GM18520 (cell line): ENCODE results near the gene NEFH.
"Not testable (repeated sequence)": the region's sequence is repeated elsewhere in the genome, so short reads cannot be mapped to it uniquely, and the experiment has no call there.

Source experiments
- ATAC-seq: cut with Tn5 transposase; IDR thresholded peaks from one replicate; pipeline ENCODE4 v1.9.1; 2021; ENCODE audit not compliant: unreplicated experiment

Gene NEFH

DNA sequence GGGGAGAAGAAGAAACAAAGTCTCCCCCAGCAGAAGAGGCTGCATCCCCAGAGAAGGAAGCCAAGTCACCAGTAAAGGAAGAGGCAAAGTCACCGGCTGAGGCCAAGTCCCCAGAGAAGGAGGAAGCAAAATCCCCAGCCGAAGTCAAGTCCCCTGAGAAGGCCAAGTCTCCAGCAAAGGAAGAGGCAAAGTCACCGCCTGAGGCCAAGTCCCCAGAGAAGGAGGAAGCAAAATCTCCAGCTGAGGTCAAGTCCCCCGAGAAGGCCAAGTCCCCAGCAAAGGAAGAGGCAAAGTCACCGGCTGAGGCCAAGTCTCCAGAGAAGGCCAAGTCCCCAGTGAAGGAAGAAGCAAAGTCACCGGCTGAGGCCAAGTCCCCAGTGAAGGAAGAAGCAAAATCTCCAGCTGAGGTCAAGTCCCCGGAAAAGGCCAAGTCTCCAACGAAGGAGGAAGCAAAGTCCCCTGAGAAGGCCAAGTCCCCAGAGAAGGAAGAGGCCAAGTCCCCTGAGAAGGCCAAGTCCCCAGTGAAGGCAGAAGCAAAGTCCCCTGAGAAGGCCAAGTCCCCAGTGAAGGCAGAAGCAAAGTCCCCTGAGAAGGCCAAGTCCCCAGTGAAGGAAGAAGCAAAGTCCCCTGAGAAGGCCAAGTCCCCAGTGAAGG lies 9.2 kb downstream of the NEFH start:
- not testable (repeated sequence) for ATAC-seq

DNA sequence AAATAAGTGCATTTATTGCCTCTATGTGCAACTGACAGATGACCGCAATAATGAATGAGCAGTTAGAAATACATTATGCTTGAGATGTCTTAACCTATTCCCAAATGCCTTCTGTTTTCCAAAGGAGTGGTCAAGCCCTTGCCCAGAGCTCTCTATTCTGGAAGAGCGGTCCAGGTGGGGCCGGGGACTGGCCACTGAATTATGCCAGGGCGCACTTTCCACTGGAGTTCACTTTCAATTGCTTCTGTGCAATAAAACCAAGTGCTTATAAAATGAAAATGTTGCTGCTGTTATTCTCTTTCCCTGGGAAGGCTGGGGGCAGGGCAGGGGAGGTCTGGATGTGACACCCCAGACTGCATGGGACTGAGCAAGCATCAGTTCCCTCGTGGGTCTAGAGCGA lies 11.0 kb downstream of the NEFH start:
- no peak for ATAC-seq

DNA sequence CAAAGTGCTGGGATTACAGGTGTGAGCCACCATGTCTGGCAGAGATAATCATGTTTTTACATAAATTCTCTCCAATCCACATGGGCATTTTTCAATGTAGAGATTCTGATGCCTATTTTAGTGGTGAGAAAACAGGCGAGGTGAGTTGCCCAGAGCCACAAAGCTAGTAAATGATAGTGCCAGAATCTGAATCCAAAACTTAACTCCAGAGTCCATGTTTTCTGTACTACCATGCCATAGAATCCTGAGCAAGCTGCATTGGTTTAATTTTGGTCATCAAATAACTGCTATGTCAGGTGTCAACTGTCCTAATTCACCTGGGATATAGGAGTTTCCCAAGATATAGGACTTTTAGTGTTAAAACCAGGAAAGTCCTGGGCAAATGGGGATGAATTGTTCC lies 13.6 kb downstream of the NEFH start:
- no peak for ATAC-seq

DNA sequence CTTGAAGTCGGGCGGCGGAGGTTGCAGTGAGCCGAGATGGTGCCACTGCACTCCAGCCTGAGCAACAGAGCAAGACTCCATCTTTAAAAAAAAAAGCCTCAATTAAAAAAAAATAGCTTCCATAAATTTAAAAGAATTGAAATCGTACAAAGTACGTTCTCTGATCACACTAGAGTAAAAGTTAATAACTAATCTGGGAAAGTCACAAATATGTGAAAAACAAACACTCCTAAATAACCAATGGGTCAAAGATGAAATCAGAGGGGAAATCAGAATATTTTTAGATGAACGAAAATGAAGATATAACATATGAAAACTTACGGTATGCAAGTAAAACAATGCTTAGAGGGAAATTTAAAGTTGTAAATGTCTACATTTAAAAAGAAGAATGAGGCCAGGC lies 19.8 kb downstream of the NEFH start:
- no peak for ATAC-seq

DNA sequence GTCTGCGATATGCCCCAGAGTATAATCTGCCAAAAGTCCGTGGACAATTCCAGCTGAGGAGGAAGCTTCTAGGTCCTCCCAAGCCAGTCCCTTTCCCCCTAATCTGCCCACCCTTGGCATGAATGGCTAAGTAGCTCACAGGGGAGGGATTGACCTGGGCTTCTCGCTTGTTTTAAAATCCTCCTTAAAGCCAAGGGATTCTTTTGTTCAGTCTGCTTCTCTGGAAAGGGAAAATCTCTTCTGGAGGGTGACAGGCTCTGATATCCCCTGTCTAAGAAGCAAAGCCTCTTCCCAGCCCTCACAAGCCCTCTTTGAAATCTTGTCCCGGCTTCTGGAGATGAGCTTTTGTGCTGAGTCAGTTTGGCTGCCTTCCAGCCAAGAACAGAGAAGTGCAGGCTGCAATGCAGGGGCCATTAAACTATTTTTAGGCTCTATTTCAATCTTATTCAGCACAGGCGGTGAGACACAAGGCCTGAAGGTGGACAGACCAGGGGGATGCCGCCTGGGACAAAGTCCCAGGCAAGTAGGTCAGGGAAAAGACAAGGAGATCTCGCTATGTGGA lies 23.9 kb downstream of the NEFH start:
- ATAC-seq: no peak

DNA sequence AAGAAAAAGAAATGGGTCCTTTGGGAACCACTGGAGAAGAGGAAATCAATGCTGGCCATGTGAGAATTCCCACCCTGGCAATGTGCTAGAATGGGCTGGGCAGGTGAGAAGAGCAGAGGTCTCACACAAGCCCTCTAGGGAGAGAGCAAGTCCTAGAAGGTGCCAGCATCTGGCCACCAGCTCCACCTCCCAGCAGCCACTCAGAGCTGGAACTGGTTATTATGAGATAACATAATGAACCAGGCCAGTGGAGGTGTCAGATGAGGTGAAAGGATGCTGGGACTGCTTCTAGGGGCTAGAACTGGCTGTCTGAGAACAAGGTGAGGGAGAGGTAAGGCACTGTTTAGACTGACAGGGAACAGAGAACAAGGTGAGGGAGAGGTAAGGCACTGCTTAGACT lies 29.3 kb downstream of the NEFH start:
- no peak for ATAC-seq

DNA sequence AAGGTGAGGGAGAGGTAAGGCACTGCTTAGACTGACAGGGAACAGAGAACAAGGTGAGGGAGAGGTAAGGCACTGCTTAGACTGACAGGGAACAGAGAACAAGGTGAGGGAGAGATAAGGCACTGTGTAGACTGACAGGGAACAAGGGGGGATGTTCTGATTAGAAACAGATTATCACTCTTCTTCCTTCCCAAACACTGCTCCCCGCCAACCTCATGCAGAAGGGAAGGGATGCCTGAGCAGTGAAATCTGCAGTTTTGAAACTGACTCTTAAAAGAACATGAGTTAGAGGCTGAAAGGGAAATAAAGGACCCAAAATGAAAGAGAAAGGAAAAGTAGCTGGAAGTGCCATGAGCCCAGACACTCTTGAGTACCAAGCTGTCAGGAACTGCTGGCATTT lies 29.8 kb downstream of the NEFH start:
- ATAC-seq: no peak

DNA sequence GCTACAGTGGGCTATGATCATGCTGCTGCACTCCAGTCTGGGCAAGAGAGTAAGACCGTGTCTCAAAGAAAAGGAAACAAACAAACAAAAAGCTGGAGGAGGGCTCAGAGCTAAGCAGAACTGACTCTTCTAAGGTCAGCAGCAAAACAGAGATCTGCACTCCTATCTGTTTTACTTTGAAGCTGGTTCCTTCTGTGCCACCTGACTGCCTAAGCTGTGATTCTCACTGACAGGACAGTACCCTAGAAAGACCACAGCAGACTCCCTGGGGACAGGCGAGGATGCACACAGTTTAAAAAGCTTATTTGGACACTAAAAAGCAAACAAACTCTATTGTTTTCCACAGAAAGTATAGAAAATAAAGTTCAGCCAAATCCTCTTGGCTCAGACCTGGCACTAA lies 30.5 kb downstream of the NEFH start:
- no peak for ATAC-seq

DNA sequence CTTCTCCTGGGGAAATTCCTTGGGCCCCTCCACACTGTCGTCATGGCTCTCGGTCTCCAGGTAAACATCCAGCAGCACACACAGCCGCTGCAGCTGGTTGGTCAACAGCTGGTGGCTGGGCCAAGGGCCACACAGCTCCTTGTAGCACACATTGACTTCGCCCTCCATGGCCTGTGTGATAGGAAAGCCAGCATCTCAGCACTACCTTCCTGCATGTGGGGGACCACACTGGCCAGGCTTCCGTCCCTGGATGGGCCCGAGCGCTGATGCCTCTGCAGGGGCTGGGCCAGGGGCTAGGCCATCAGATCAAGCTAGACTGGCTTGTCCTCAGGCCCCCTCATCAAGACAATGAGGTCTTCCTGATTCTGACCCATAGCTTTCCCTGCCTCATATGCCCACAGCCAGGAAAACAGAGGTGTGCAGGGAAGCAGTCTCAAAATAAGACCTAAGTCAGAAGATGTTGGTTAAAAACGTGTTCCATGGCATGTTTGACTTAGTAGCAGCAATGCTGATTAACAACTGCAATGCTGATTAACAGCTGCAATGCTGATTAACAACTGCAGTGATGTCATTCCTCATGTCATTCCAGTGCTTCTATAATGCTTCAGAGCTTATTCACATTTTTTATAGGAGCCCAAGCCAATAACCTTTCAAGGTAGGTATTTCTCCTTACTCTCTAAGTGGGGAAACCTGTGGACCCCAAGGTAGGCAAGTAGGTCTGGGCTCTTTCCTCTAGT lies 31.3 kb downstream of the NEFH start:
- ATAC-seq: no peak

DNA sequence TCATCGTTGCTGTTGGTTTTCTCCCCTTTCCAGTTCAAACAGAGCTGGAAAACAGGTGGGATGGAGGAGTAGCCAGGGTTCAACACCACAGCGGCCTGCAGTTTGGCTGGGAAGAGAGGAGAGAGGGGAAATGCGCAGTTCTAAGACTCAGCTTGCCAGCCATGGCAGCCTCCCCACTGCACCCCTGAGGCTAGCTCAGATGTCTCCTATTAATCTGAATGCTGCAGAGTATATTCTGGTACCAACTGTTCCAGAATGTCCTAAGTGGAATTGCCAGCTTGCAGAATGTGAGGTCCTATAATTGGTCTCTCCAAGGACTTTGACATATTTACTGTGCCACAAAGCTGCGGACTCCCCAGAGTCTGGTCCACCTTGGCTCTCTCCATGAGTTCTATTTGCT lies 32.0 kb downstream of the NEFH start:
- no peak for ATAC-seq

DNA sequence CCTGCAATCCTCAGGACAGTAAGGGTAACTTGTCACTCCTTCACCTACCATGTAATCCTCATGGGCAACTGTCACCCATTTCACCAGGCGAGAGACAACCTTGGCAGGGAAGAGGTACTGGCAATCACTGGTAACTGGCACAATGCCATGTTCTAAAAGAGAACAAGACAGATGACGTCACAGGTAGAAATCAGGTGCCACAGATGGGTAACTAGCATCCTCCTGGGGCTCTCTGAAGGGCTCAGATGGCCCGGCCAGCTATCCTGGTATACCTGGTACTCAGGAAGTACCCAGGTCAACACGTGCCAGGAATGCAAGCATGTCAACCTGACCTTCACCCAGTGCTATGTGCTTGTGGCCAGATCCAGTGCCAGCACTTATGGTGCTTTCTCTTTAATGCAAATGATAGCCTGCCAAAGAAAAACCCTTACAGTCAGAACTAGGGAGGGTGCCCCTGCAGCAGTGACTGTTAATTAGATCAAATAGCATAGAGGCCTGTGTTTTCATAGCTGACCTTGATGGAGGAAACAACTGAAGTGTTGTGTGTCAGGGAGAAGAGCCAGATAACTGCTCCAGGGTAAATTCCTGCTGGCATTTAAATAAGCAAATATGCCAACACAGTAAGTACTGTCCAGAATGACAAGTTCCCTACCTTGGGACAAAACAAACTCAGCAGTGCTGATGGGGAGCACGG lies 37.3 kb downstream of the NEFH start:
- no peak for ATAC-seq

DNA sequence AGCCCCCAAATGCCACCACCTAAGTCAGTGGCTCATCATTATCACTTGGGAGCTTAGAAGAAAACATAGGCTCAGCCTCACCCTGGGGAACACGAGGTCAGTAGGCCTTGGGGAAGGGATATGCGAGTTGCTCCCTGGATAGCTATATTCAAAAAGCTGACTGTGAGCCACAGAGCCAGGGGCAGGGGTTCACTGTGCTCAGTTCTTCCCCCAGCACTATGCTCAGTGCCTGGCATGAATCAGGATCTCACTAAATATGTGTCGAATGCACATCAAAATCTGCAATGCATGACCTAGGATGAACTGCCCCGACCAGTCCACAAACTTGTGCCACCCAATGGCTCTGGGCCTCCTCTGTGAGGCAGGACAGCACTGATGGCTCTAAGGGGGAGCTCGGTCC lies 38.4 kb downstream of the NEFH start:
- ATAC-seq: no peak

DNA sequence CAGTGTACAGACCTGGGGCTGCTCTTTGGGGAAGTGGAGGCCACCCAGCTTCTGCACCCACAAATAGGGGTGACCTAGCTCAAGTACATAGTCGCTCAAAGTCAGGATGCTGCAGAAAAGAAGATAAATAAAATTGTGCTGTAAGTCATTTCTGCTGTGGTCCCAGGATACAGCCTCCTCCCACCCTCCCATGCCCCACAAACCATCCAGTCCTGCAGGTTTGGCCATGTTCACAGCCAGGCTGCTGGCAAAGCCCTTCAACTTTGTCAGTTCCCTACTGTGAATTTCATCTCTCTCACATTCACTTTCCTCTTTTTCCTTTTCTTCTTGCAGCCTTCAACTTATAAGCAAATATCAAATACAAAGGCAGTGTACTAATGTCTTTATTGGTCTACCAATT lies 40.0 kb downstream of the NEFH start:
- ATAC-seq: no peak

DNA sequence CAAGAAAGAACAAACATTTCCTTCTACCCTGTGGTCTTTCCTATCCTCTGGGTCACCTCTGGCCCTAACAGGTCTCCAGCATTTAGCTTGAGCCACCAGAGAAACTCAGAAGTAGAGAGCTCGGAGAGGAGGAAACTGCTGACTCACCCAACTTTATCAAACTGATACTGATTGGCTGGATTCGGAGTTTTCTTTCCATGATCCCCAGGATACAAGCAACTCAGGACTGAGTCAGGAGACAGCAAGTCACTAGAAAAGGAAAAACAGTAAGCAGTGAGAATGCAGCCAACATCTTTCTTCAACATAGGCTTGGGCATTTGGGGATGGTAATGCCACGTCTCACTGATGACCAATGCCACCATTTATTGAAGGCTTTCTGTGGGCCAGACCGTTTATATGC lies 40.8 kb downstream of the NEFH start:
- ATAC-seq: no peak

DNA sequence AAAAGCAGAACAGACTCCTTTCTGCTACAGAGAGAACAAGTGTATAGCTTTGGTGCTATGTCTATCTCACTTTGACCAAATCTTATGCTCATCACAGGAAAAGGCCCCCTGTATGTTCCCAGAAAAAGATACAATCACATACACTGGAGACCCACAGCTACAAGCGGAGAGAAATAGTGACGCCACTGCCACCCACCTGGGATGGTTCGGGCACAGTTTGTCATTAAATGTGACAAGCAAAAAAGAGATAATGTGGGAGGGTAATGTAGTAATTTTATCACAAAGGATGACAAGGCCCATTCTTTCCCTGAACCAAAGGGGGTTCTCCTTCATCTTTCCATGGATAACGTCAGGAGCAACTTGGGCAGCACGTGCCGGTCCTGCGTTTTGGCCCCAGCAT lies 41.5 kb downstream of the NEFH start:
- ATAC-seq: no peak

DNA sequence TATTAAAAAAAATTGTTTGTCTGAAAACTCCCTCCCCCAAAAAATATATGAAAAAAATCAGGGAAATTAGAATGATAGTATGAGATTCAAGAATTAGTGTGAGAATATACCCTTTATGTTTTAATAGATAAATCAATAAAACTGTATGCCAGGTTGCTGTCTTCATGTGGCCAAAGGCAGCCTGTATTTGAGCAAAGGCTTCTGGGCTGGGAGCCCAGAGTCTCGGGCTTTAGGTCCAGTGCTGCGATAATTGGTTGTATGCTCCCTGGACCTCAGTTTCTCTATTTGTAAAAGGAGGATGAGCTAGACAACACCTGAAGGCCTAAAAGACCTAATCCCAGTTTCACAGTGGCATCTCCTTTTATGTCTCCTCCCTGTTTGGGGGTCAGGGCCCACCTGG lies 43.7 kb downstream of the NEFH start:
- ATAC-seq: no peak

DNA sequence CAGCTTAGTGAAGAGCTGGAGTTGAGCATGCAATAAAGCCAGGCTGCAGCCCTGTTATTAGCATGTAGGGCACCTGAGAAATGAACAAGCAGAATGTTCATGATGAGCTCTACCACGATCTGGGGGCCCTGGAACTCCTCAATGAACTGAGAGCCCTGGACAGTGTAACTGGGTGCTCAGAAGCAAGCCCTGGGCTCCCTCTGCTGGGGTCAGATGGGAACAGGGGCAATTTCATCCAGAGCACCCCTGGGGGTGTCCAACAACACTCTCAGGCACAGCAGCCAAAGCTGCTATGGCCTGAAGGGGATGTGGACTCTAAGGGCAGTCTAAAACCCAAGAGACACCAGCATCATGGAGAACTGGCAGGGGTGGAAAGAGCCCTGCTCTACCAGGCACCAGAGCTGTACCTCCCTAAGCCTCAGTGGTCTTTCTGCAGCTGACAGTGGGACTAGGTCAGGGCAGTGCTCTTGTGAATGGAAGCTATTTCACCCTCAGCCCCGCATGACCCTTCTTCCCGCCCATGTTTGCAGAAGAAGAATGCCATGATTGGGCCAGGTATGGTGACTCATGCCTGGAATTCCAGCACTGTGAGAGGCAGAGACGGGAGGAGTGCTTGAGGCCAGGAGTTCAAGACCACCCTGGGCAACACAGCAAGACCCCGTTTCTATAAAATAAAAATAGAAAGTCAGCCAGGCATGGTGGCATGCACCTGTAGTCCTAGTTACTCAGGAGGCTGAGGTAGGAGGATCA lies 44.6 kb downstream of the NEFH start:
- ATAC-seq: no peak

DNA sequence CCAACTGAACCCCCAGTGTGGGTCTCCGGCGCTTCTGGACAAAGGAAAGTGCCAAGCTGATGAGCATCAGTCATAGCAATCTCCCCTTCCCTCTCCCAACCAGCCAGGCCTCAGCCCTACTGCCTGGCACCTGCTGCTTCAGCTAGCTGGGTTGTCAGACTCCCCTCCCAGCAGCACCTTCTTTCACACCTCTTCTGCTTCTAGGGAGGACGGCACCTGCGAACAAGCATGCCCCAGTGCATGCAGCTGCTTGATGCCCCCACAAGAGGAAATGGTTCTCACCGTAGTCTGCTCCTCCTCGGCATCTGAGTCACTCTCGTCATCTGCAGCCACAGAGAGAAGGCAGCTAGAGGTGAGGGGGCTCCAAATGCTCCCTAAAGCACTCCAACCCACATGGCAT lies 48.1 kb downstream of the NEFH start:
- no peak for ATAC-seq

DNA sequence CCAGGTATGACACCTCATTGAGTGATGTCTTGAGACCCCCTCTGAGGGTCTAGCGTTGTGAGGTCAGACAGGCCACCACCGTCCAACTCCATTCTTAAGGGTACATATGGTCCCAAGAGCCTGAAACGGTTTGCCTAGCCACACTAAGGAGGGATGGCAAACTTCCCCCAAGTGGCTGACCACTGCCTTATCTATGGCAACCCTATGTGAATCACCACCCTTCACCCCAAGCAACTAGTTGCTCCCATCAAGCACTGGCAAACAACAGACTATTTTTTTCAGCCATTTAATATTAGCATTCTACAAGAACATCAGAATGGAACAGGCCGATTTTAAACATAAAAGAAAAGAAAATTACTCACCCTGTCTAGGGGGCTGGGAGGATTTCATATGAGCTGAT lies 50.7 kb downstream of the NEFH start:
- ATAC-seq: no peak

DNA sequence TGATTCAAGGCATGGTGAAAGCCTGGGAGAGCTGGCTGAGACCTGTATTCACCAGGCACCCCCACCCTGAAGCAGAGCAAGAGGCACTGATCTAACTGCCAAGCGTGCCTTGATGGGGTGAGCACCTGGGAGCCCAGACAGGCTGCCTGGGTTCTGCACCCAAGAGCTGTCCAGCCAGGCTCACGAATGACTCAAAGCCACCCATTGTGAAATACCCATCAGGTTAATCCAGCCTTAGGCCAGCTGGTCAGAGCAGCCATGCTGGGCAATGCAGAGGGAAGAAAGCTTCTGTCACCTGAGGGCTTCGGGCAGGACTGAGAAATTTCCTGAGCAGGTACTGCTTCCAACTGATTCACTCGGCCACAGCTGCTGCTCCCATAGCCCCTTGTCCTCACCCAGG lies 51.4 kb downstream of the NEFH start:
- ATAC-seq: no peak

DNA sequence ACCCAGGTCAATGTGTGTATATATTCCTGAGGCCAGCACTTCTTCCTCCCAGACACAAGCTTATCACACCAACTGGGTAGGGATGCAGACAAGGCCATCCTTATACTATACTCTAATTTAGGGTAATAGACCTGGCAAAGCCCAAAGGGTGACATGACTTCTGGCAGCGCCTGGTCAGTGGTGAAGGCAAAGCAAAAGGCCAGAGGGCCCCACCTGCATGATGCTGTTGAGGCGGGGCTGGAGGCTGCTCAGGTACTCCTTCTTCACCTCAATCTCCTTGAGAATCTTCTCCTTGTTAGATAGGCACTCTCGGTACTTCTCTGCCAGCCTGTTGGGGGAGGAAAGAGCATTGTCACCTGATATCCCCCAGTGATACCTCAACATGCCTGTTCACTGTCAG lies 56.4 kb downstream of the NEFH start:
- ATAC-seq: no peak
